ENCODE measurements around the gene HELZ.
"Not testable (repeated sequence)": the region's sequence is repeated elsewhere in the genome, so short reads cannot be mapped to it uniquely, and the experiment has no call there.

HELZ gene

GRCh38 chr17:67245073-67245693, at the start of gene HELZ:
TSS of gene HELZ (minus strand) at chr17:67245196. CDS start at chr17:67218804, 26,392 bp downstream.
- DNase-seq = peak; percentile 73

GRCh38 chr17:67293251-67294203, 48.5 kb upstream of the HELZ start:
- peak; percentile 62 for DNase-seq

- no peak for DNase-seq
These were observed 45.8 kb upstream of the HELZ start for GRCh38 chr17:67290711-67291291.

GRCh38 chr17:67290244-67290643, 45.2 kb upstream of the HELZ start:
- no peak for DNase-seq

GRCh38 chr17:67289181-67289876, 44.3 kb upstream of the HELZ start:
- no peak for DNase-seq

GRCh38 chr17:67286826-67287225, 41.8 kb upstream of the HELZ start:
- DNase-seq = not testable (repeated sequence)

- no peak for DNase-seq
These were observed 40.4 kb upstream of the HELZ start for GRCh38 chr17:67285360-67285759.

GRCh38 chr17:67283731-67284516, 38.9 kb upstream of the HELZ start:
- DNase-seq = no peak

- DNase-seq = no peak
These were observed 36.7 kb upstream of the HELZ start for GRCh38 chr17:67281743-67282142.

GRCh38 chr17:67281053-67281452, 36.1 kb upstream of the HELZ start:
- DNase-seq = no peak

- DNase-seq = no peak
These were observed 35.3 kb upstream of the HELZ start for GRCh38 chr17:67280279-67280678.

- no peak for DNase-seq
These were observed 34.1 kb upstream of the HELZ start for GRCh38 chr17:67279115-67279514.

GRCh38 chr17:67278363-67278762, 33.4 kb upstream of the HELZ start:
- DNase-seq = no peak

- no peak for DNase-seq
These were observed 31.1 kb upstream of the HELZ start for GRCh38 chr17:67276075-67276474.

GRCh38 chr17:67274466-67274865, 29.5 kb upstream of the HELZ start:
- no peak for DNase-seq

- DNase-seq = no peak
These were observed 28.9 kb upstream of the HELZ start for GRCh38 chr17:67273900-67274299.

- no peak for DNase-seq
These were observed 27.5 kb upstream of the HELZ start for GRCh38 chr17:67272312-67273047.

GRCh38 chr17:67271187-67271586, 26.2 kb upstream of the HELZ start:
- DNase-seq = not testable (repeated sequence)

GRCh38 chr17:67270416-67270815, 25.4 kb upstream of the HELZ start:
- no peak for DNase-seq

GRCh38 chr17:67266496-67266895, 21.5 kb upstream of the HELZ start:
- DNase-seq = no peak

- no peak for DNase-seq
These were observed 20.5 kb upstream of the HELZ start for GRCh38 chr17:67265436-67266019.

Data from stimulated activated CD4-positive, alpha-beta T cell treated with anti-CD3 and anti-CD28 coated beads, Interleukin-4, amount 100 ng/mL, for 1 hour (primary cell).